ENCODE results near the gene CDH24. TPM values are rescaled to one million over a fixed set of nuclear protein-coding genes. Genes with fewer than 3 reads are reported as not detected.
A peak's percentile ranks its signal among the peaks of the same experiment; 100 is the strongest.

Gene CDH24
- total and polyA plus RNA-seq, 2 of the 4 experiments (the other 2 are of a cell fraction), result 3.9 to 24.4 TPM

- peak within 1 kb of the TSS; percentile 75 for H2AFZ ChIP-seq (replicated peaks; ENCODE audit: low read length, poor library complexity)
- no peaks in the 10 kb centered on the region for H3K9me3 ChIP-seq (ENCODE audit: control insufficient read depth, insufficient read depth, low read length)
- H2BK20ac ChIP-seq (ENCODE audit: low read depth, low read length), result peak within 1 kb of the TSS; percentile 69
- H2BK120ac ChIP-seq (ENCODE audit: low read depth, low read length), result peak within 1 kb of the TSS; percentile 85
- H2AK9ac ChIP-seq (replicated peaks; ENCODE audit: low read depth, low read length, poor library complexity), result no peak within 1 kb of the TSS
- no peaks in the 10 kb centered on the region for H4K20me1 ChIP-seq (ENCODE audit: insufficient read depth, low read length)
- DNase-seq (no peak), ATAC-seq (ENCODE audit: low read depth) (no peak)
- H3K23ac ChIP-seq (ENCODE audit: low read depth, low read length), result peak within 1 kb of the TSS; percentile 77
- H2AK5ac ChIP-seq (ENCODE audit: low read depth, low read length), result peak within 1 kb of the TSS; percentile 70
- H3K4me1 ChIP-seq (ENCODE audit: control insufficient read depth, insufficient read depth, low read length), result peaks cover 6% of the 10 kb centered on the region
- CTCF ChIA-PET, result interaction anchor here (1.5 kb wide), 1 partner anchor 15 kb away, joined by 4 read pairs; no protein-coding TSS in a partner anchor
- peak within 1 kb of the TSS; percentile 60; the same call in 1 of the 2 replicates for H3K18ac ChIP-seq (ENCODE audit: low read depth, low read length)
- H3K36me3 ChIP-seq (ENCODE audit: control insufficient read depth, insufficient read depth, low read length), result no peaks in the 10 kb centered on the region
- H3K4ac ChIP-seq (ENCODE audit: low read depth, low read length), result peak within 1 kb of the TSS; percentile 82
- in situ Hi-C loops (cut with MboI; ENCODE audit: low sequenced_read_pairs), result no loop called here
- no peak within 1 kb of the TSS for H3K4me2 ChIP-seq (ENCODE audit: low read depth, low read length)
- no peak within 1 kb of the TSS for H3K27ac ChIP-seq (ENCODE audit: insufficient read depth, low read length)
- no peak within 1 kb of the TSS for H3K4me3 ChIP-seq (ENCODE audit: insufficient read depth, low read depth, low read length)
- H2BK15ac ChIP-seq (ENCODE audit: low read depth, low read length), result peak within 1 kb of the TSS; percentile 48; the same call in 1 of the 3 replicates
- no peaks in the 10 kb centered on the region for H3K27me3 ChIP-seq (ENCODE audit: control insufficient read depth, insufficient read depth, low read length)
- peak within 1 kb of the TSS; percentile 64 for H4K91ac ChIP-seq (ENCODE audit: insufficient read depth, low read depth, low read length)
- TF ChIP-seq USF2 (IDR thresholded peaks at IDR 0.05; ENCODE audit: low read depth, low read length) (no peak), CEBPB (IDR thresholded peaks at IDR 0.05; ENCODE audit: low read depth, low read length) (no peak), FOS (IDR thresholded peaks at IDR 0.05; ENCODE audit: low read depth, low read length) (no peak)
- dilution Hi-C loops (cut with HindIII; ENCODE audit: low sequenced_read_pairs, unreplicated experiment), result no loop called here
- peak within 1 kb of the TSS in 1 of 2 experiments; percentile 69; a peak in 2 of 4 replicates for H4K8ac ChIP-seq (ENCODE audit: low read depth in 2 of 2, low read length in 2 of 2)
- peaks cover 10% of the 10 kb centered on the region for H3K9me1 ChIP-seq (ENCODE audit: insufficient read depth, low read length)
- 93% methylated on average over 25 of the region's 36 CpGs; no CpG with 5 or more reads in 1 of the 2 experiments for WGBS, 2 experiments (ENCODE audit: extremely low coverage in 2 of 2, insufficient read length in 1 of 2)
- intact Hi-C loops (cut with micrococcal nuclease), result no loop called here
- no peak within 1 kb of the TSS; the same call in 1 of the 2 replicates for H4K5ac ChIP-seq (ENCODE audit: low read depth, low read length)
- H3K79me1 ChIP-seq (ENCODE audit: low read depth in 1 of 2, low read length in 2 of 2), result no peaks in the 10 kb centered on the region
- POLR2A ChIA-PET (ENCODE audit: unreplicated experiment), result no interaction called here
- H3K56ac ChIP-seq (ENCODE audit: extremely low read depth, insufficient read depth, low read length), result no peak within 1 kb of the TSS
- BruUV-seq (replicated peaks), result no TSS peak
- H3K14ac ChIP-seq (replicated peaks; ENCODE audit: low read depth, low read length), result peak within 1 kb of the TSS; percentile 19; the same call in 1 of the 2 replicates
- peak within 1 kb of the TSS; percentile 80 for H2BK5ac ChIP-seq (ENCODE audit: low read depth, low read length, poor library complexity, severe bottlenecking)
- no peak within 1 kb of the TSS for H3K9ac ChIP-seq (ENCODE audit: low read depth, low read length)
Measured at GRCh38 chr14:23042162-23042965, 15.0 kb downstream of the CDH24 start, which contains the start of gene PSMB11. Gene PSMB11 (plus strand): TSS chr14:23042212. CDS start chr14:23042226, 14 bp downstream.

All from IMR-90 (cell line).